ENCODE results near the gene ELP5.

Gene ELP5

GRCh38 chr17:7290166-7290565, 38.2 kb downstream of the ELP5 start:
- DNase-seq, result no peak

- no peak for DNase-seq
Observed at GRCh38 chr17:7290685-7291084, 38.7 kb downstream of the ELP5 start.

- no peak for DNase-seq
Observed at GRCh38 chr17:7292194-7292593, 40.2 kb downstream of the ELP5 start.

- no peak for DNase-seq
Observed at GRCh38 chr17:7292729-7293128, 40.7 kb downstream of the ELP5 start.

GRCh38 chr17:7293159-7293558, 41.1 kb downstream of the ELP5 start:
- DNase-seq, result no peak

- no peak for DNase-seq
Observed at GRCh38 chr17:7293816-7294613, 42.0 kb downstream of the ELP5 start.

GRCh38 chr17:7294614-7295153, 42.7 kb downstream of the ELP5 start, which contains the start of gene YBX2:
YBX2 (minus strand) TSS chr17:7294639; CDS start chr17:7294500, 139 bp downstream.
- no peak for DNase-seq

GRCh38 chr17:7295230-7296180, 43.5 kb downstream of the ELP5 start:
- DNase-seq, result no peak

GRCh38 chr17:7296189-7296861, 44.3 kb downstream of the ELP5 start:
- peak; percentile 73 for DNase-seq

GRCh38 chr17:7304179-7304578, 52.2 kb downstream of the ELP5 start:
- no peak for DNase-seq

- DNase-seq, result peak; percentile 99
Observed at GRCh38 chr17:7306911-7307685, 55.1 kb downstream of the ELP5 start, which contains the start of gene EIF5A. EIF5A (plus strand) TSS chr17:7307628; CDS start chr17:7309636, 2,008 bp downstream.

GRCh38 chr17:7307686-7308624, 55.9 kb downstream of the ELP5 start:
- DNase-seq, result peak; percentile 47

- DNase-seq, result peak; percentile 70
Observed at GRCh38 chr17:7308625-7309433, 56.8 kb downstream of the ELP5 start.
